GM19023 (cell line): ENCODE results near the gene CDKN1A.
"Not testable (repeated sequence)": the region's sequence is repeated elsewhere in the genome, so short reads cannot be mapped to it uniquely, and the experiment has no call there.

Experiments
- ATAC-seq: cut with Tn5 transposase; IDR thresholded peaks from one replicate; pipeline ENCODE4 v1.9.1; 2021; ENCODE audit warnings: mild to moderate bottlenecking, moderate library complexity; ENCODE audit not compliant: unreplicated experiment

Gene CDKN1A

DNA sequence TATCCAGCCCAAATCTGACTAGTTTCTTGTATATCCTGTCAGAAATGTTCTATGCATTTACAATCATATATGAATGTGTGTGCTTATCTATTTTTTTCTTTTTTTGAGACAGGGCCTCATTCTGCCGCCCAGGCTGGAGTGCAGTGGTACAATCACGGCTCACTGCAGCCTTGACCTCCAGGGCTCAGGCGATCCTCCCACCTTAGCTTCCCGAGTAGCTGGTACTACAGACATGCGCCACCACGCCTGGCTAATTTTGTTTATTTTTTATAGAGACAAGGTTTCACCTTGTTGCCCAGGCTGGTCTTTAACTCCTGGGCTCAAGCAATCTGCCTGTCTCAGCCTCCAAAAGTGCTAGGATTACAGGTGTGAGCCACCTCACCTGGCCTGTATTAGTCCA, 16.1 kb downstream of the CDKN1A start:
- ATAC-seq: no peak

DNA sequence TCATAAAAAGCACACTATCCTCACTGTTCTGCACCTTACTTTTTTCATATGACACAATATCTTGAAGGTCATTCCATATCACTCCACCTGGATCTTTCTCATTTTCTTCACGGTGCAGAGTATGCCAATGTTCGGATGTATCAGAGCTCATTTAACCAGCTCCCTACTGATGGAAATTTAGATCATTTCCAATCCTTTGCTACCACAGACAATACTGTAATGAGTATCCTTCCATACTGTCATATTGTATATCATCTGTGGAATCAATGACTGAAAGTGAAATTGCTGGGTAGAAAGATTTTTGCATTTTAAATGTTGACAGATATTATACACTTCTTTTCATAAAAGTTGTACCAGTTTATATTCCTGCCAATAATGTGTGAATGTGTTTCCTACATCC, 16.9 kb downstream of the CDKN1A start:
- ATAC-seq: no peak

DNA sequence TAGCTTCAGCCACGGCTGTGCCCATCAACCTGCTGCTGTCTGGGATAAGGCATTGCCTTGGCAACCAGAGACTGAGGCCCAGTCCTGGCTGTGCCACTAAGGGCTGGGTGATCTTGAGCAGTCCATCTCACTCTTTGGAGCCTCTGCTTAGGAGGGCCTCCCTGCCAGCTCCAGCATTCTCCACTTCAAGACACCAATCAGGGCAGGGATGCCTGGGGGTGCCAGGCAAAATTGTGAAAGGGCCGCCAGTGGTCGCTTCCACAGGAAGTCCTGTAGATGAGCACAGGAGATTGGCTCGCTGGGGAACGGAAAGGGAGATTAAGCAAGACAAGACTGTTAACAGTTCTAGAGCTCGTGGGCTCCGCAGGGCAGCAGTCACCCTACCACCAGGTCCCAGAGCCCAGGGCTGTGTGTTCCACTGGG, 19.0 kb downstream of the CDKN1A start, which contains the start of gene RAB44:
Gene RAB44, plus strand, starts transcription at position 346 of the 423 bp plus-strand sequence. CDS start 6,410 bp downstream, outside the sequence.
- no peak for ATAC-seq

DNA sequence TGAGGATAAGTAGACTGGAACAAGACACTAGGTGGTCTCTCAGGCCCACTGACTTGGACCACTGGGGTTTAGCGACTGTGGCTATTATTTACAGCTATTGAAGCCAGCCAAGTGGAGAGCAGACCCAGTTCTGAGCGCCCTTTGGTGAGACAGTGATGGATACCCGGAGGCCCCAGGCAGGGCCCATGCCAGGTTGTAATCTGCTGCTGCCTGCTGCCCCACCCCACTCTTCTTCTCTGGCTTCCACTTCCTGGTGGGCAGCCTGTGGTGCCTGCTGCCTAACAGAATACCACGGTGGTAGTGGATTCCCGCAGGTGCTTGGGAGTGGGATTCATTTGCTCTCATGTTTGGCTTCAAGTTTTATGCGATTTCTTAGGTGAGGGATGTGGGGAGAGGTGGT, 19.7 kb downstream of the CDKN1A start:
- no peak for ATAC-seq

DNA sequence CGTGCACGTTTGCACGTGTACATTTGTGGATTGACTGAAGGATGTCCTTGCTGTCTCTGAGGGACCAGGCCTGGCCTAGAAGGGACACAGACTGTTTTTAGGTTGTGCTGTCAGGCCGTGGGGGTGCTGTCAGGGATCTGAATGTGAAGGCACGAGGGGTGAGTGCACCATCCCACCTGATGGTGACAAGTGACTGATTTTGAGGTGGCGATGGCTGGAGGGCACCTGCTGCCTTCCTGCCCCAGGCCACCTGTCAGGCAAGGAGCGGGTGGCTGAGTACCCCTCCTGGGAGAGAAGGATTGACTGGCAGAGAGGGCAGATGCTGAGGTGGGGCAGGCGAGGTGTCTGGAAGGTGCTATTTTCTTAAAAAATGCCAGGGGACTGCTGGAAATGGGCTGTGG, 20.4 kb downstream of the CDKN1A start:
- no peak for ATAC-seq

DNA sequence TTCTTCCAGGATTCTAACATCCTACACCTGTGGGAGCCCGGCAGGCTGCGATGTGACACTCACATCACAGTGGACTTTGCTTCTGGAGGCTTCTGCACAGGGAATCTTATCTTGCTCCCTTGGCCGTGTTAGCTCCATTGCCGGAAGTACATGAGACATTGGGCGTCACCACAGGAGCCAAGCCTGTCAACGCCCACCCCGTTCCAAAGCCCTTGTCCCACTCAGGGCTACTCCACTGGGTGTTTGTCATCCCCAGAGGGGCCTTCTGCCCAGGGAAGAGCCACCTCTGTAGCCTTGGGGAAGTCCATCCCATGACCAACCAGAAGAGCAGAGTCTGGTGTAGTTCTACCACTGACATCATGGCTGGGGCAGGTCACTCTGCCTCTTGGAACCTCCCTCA, 20.8 kb downstream of the CDKN1A start:
- no peak for ATAC-seq

DNA sequence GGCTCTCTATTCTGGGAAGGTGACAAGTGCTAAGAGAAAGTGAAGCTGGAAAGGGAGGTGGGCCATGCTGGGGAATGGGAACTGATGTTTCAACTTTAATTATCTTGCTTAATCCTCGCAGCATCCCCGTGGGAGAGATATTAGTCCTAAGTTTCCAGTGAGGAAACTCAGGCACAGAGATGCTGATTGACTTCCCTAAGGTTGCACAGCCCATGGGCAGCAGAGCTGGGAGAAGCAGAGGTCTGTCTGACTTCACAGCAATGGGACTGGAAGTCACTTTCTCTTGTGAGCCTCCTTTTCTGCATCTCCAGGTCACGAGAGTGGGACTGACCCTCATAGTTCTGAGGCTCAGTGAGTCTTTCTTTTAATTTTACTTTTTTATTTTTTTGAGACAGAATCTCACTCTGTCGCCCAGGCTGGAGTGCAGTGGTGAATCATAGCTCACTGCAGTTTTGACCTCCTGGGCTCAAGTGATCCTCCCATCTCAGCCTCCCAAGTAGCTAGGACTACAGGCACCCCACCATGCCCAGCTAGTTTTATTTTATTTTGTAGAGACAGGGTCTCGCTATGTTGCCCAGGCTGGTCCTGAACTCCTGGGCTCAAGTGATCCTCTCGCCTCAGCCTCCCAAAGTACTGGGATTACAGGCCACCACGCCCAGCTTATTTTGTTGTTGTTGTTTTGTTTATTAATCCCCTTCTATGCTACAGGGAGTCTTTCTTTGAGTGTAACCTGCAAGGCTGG, 21.7 kb downstream of the CDKN1A start:
- ATAC-seq: no peak

DNA sequence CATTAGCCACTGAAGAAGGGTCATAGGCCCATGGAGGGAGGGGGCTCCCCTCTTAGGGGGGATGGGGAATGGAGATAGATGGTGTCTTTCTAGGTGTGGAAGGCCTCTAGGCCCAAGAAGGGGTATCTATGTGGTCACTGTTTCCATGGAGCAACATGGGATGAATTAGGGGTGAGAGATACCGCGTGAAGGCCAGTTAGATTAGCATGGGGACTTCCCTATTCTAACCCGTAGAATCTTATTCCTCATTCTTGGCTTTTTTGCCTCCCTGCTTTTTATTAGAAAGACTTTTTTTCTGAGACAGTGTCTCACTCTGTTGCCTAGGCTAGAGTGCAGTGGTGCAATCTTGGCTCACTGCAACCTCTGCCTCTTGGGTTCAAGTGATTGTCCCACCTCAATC, 22.3 kb downstream of the CDKN1A start:
- ATAC-seq: no peak

DNA sequence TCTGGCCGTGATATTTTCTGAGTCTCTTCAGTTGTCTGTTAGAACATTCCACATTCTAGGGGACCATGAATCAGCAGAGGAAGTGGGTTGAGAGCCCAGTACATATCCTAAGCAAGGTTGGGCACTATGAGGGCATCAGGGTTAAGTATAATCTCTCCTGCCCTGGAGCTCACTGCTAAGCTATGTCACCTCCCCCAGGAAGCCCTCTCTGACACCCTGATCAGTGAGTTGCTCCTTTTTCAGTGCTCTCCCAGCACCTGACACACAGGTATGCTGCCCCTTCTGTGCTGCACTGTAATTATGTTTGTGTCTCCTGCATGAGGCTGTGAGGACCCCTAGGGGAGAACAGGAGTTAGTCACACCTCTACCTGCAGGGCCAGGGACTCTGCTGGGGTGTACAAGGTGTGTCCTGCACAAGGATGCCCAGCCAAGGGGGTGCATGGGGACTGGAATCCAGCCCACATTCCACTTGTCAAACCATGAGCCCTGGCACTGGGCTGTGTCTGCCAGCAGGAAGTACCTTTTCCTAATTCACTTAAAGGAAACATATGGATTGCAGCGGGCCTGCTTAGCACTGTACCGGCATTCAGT, 23.0 kb downstream of the CDKN1A start:
- ATAC-seq: no peak

DNA sequence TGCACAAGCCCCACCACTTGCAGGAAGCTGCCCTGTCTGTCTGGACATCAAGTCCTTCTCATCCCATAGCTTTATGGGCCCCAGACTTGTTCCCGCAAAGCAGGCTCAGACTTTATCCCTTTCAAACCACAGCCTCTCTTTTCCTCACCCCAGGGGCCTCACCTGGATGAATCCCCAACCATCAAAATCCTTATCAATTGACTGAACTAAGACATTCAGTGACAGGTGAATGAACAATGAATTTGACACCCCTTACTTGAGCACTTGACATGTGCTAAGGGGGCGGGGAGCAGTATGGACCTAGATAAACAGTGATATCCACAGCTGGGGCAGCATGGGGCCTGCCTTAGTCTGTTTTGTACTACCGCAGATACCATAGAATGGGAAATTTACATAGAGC, 24.1 kb downstream of the CDKN1A start:
- ATAC-seq: no peak

DNA sequence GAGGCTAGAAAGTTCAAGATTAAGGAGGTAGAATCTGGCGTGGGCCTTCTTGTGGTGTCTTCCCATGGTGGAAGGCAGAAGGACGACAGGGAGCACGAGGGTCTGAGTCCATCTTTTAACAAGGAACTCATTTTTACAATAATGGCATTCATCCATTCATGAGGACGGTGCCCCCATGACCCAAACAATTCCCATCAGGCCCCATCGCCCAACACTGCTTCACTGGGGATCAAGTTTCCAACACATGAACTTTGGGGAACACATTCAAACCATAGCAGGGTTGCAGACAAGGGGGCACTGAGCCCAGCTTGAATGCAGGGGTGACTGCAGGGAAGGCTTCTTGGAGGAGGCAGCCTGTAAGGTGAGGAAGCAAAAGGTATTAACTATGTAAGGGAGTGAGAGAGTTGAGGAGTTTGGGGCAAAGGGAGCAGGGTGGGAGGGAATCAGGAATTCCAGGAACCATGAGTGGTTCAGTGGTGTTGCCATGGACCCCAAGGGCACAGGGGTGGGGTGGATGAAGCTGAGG, 24.6 kb downstream of the CDKN1A start:
- ATAC-seq: no peak

DNA sequence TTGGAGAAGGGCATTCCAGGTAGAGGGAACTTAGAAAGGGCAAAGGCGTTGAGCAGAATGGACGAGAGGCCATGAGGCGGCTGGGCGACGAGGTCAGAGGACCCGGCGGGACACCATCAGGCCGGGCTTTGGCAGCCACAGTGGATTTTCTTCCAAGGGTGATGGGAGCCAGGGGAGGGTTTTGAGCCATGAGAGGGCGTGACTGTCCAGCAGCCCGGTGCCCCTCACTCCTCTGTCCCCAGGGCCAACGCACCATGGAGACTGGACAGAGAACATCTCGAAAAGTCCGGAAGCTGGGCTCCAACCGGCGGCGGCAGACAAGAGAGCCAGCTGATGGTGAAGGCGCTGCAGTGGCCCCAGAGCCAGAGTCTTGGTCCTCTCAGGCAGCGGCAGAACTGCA, 25.5 kb downstream of the CDKN1A start:
- ATAC-seq: no peak

DNA sequence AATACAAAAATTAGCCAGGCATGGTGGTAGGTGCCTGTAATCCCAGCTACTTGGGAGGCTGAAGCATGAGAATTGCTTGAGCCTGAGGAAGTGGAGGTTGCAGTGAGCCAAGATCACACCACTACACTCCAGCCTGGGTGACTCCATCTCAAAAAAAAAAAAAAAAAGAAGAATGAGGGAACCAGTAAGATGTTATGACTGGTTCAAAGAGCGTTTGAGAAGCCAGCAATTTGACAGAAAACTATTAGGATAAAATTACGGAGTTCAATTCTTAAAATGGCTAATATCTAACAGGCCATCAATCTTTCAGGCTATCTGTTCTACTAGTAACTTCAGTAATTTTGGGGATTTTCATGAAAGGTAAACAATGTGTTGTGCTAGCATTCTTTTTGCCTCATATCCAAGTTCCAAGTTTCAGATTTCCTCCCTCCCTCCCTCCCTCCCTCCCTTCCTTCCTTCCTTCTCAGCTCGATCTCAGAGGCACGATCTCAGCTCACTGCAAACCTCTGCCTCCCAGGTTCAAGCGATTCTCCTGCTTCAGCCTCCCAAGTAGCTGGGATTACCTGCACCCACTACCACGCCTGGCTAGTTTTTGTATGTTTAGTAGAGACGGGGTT, 26.6 kb downstream of the CDKN1A start:
- ATAC-seq: not testable (repeated sequence)

DNA sequence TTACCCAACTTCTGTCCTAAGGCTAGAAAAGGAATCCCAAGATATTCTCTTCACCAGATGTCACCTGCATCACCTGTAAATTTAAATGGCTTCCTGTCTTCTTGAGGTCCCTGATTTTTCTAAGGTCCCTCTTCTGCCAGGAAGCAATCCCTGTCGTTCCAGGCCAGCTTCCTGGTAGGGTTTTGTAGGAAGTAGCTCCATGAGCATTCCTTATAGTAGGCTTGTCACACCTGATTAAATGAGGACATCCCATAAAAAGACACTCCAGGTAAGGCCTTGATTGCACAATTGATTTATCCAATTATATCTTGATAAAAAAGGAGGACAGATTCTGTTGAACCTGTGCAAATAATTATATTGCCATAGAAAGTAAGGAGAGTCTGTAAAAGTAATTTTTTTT, 27.8 kb downstream of the CDKN1A start:
- no peak for ATAC-seq

DNA sequence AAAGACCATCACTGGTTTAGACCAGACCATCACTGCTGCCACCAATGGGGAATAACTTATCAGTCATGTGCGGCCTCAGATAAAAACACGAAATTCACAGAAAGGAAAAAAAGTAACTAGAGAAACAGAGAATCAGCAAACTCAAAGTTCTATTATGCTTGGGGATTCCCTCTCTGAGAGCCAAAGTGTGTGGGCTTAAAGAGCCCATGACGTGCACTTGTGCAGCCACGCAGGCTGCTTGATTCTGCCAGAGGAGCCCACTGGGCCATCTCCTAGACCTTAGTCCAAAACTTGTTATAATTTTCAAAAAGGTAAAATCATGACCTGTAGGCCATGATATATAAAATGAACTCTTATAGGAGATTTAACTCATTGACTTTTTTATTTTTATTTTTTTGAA, 34.3 kb downstream of the CDKN1A start:
- ATAC-seq: no peak

DNA sequence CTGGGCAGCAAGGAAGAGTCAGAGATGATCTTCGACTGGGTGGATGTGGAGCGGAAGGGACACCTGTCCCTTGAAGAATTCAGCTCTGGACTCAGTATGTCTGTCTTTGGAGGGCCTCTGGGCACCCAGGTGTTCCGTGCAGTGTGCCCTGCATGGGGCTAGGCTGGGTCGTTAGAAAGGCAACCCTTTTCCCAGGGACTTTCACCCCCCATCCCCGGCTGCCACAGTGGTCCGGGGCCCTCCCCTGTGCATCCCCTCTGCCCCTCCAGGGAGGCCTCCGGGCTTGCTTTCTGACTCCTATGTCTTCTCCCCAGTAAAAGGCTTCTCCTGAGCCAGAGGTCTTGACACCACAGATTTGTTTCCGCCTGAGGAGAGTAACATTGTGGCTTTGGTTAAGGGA, 35.3 kb downstream of the CDKN1A start:
- no peak for ATAC-seq

DNA sequence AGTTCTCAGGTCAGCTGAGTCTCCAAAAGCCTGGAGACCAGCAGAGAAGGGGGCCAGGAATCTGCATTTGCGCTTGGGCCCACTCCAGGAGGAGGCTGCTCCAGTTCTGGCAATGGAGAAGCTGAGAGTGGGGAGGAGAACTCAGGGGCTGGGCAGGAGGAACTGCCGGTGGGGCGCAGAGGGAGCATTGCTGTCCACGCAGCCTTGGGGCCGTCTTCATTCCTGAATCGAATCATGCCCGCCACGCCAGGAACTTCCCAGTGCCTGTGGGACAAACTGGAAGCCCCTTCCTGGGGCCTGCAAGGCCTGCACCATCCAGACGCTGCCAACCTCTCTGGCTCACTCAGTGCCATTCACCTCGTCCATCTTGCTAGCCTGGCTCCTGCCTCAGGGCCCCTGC, 36.0 kb downstream of the CDKN1A start:
- ATAC-seq: no peak

DNA sequence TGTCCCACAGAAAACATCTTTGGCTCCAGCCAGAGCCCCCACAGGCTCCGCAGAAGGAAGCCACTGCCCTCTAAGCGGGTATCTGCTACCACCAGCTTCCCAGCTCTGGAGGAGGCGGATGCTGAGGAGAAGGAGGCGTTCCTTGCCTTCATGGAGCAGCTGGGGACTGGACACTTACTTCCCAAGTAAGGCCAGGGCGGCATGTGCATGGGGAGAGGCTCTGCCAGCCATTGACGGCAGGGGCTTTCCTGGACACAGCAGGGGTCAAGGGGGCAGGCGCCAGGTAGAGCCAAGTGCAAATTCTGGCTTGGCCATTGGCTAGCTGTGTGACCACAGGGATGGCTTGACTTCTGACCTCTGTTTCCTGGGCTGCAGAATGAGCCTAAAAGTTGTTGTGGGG, 37.0 kb downstream of the CDKN1A start:
- ATAC-seq: no peak

DNA sequence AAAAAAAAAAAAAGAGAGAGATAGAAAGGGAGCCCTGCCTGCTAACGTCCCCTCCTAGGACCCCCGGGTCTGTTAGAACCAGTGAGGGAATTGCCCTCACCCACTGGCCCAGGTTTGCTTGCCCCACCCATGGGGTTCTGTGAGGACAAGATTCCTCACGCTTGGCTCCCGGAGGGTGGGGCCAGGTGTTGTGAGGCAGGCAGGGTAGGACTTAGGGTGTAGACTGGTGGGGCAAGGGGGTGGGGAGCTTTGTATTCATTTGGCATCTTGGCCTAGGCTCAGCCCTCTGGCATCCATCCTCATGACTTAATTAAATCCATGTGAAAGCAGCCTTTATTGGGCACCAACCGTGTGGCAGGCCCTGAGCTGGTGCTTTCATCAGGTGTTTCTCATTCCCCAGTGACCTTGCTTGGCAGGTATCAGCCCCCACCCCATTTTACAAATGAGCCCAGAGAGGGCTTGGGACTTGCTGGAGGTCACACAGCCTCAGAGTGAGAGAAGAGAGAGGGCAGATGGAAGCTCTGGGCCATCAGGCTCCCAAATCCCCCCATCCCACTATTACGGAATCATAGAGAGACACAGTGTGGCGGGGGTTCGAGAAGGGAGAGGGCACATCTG, 38.1 kb downstream of the CDKN1A start:
- ATAC-seq: no peak

DNA sequence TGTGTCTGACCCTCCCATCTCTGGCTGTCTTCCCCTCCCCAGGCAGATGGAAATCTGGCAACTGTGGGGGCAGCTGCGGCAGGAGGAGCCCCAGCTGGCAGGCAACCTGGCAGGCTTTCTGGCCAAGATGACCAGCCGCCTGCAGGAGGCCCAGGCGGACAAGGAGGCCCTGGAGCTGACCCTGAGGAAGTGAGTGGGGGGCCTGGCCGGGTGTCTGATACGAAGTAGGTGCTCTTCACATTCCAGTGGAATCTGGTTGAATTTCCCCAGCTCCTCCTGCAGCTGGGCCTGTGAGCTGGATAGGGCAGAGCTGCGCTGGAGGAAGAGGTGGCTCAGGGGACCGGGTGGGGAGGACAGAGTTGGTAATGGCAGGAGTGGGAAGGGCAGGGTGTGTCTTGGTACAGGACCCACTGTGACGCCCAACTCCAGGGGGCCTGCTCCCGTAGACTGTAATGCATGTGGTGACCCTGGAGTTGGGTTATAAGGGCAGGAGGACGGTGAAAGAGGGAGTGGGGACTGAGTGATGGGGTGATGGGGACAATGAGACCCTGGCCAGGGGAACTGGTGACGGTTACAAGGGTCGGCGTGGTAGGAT, 38.8 kb downstream of the CDKN1A start:
- no peak for ATAC-seq

DNA sequence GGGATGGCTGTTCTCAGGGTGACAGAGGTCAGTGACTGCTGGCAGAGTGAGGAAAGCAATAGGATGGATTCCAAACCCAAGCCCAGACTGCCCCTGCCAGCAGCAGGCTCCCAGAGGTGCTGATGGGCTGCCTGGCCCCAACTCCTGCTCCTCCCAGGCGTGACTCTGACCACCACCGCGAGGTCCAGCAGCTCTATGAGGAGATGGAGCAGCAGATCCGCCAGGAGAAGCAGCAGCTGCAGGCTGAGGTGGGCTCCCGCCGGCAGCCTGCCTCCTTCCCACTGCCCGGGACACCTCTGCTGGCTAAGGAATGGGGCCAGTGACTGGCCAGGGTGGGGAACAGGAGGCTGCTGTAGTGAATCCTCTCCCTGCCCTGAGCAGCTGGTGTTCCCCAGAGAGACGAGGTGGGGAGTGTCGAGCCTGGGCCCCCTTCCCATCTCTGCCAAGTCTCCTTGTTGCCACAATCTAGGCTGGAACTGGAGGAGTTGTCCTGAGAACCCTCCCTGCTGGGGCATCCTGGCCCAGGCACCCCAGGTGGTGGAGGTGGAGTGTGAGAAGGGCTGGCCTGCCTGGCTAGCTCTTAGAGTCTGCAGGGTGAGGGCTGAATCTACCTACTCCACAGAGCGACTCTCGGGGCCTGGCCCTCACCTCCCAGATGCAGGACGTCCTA, 39.5 kb downstream of the CDKN1A start:
- no peak for ATAC-seq
